Endometrium (tissue), 2 donors: Measurements from ENCODE around the gene HLA-DQB1.
"Not testable (repeated sequence)": the region's sequence is repeated elsewhere in the genome, so short reads cannot be mapped to it uniquely, and the experiment has no call there.

Experiments
- FAIRE-seq: peaks from 2 replicates; lab custom pipeline; 2012; peaks lifted over from hg19 to GRCh38; lab: Jason Lieb, UNC
- donor health status: control.
- donor health status: control.

The HLA-DQB1 gene

GRCh38 chr6:32666420-32667300 is at the start of gene HLA-DQB1:
Gene HLA-DQB1, minus strand, starts transcription at chr6:32666657. Its CDS starts 50 bp downstream, at chr6:32666607.
- FAIRE-seq = no peak

GRCh38 chr6:32713241-32713640 is 46.8 kb upstream of the HLA-DQB1 start:
- FAIRE-seq = no peak

GRCh38 chr6:32709625-32710024 is 43.2 kb upstream of the HLA-DQB1 start:
- FAIRE-seq = no peak

GRCh38 chr6:32705164-32705563 is 38.7 kb upstream of the HLA-DQB1 start:
- FAIRE-seq = not testable (repeated sequence)

GRCh38 chr6:32703347-32703746 is 36.9 kb upstream of the HLA-DQB1 start:
- FAIRE-seq = no peak

- peak; percentile 67 for FAIRE-seq
Measured at GRCh38 chr6:32700391-32701040, 34.1 kb upstream of the HLA-DQB1 start.

- FAIRE-seq = no peak
Measured at GRCh38 chr6:32697031-32697430, 30.6 kb upstream of the HLA-DQB1 start.

- no peak for FAIRE-seq
Measured at GRCh38 chr6:32692019-32692418, 25.6 kb upstream of the HLA-DQB1 start.

GRCh38 chr6:32689531-32690501 is 23.4 kb upstream of the HLA-DQB1 start:
- FAIRE-seq = no peak

- no peak for FAIRE-seq
Measured at GRCh38 chr6:32685603-32686002, 19.1 kb upstream of the HLA-DQB1 start.

GRCh38 chr6:32684246-32684645 is 17.8 kb upstream of the HLA-DQB1 start:
- FAIRE-seq = no peak

GRCh38 chr6:32680055-32680454 is 13.6 kb upstream of the HLA-DQB1 start:
- no peak for FAIRE-seq

GRCh38 chr6:32679492-32679891 is 13.0 kb upstream of the HLA-DQB1 start:
- no peak for FAIRE-seq

- not testable (repeated sequence) for FAIRE-seq
Measured at GRCh38 chr6:32674123-32674522, 7.7 kb upstream of the HLA-DQB1 start.

- FAIRE-seq = not testable (repeated sequence)
Measured at GRCh38 chr6:32671908-32672307, 5.5 kb upstream of the HLA-DQB1 start.

GRCh38 chr6:32669893-32670292 is 3.4 kb upstream of the HLA-DQB1 start:
- no peak for FAIRE-seq

- no peak for FAIRE-seq
Measured at GRCh38 chr6:32669240-32669639, 2.8 kb upstream of the HLA-DQB1 start.

GRCh38 chr6:32668226-32668747 is 1.8 kb upstream of the HLA-DQB1 start:
- no peak for FAIRE-seq

GRCh38 chr6:32665661-32666060 is 796 bp downstream of the HLA-DQB1 start:
- no peak for FAIRE-seq

- FAIRE-seq = no peak
Measured at GRCh38 chr6:32664827-32665362, 1.6 kb downstream of the HLA-DQB1 start.

- no peak for FAIRE-seq
Measured at GRCh38 chr6:32664354-32664753, 2.1 kb downstream of the HLA-DQB1 start.

GRCh38 chr6:32662836-32663235 is 3.6 kb downstream of the HLA-DQB1 start:
- FAIRE-seq = no peak
